ENCODE measurements around the gene GLYR1.

The GLYR1 gene

GRCh38 chr16:4803401-4803844 is 43.7 kb downstream of the GLYR1 start:
- TF ChIP-seq, protein P1, sequence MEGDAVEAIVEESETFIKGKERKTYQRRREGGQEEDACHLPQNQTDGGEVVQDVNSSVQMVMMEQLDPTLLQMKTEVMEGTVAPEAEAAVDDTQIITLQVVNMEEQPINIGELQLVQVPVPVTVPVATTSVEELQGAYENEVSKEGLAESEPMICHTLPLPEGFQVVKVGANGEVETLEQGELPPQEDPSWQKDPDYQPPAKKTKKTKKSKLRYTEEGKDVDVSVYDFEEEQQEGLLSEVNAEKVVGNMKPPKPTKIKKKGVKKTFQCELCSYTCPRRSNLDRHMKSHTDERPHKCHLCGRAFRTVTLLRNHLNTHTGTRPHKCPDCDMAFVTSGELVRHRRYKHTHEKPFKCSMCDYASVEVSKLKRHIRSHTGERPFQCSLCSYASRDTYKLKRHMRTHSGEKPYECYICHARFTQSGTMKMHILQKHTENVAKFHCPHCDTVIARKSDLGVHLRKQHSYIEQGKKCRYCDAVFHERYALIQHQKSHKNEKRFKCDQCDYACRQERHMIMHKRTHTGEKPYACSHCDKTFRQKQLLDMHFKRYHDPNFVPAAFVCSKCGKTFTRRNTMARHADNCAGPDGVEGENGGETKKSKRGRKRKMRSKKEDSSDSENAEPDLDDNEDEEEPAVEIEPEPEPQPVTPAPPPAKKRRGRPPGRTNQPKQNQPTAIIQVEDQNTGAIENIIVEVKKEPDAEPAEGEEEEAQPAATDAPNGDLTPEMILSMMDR (IDR thresholded peaks at IDR 0.05; ENCODE audit: low read depth, low read length), result no peak
- DNase-seq (ENCODE audit: extremely low read depth, low read depth), result no peak

DNA sequence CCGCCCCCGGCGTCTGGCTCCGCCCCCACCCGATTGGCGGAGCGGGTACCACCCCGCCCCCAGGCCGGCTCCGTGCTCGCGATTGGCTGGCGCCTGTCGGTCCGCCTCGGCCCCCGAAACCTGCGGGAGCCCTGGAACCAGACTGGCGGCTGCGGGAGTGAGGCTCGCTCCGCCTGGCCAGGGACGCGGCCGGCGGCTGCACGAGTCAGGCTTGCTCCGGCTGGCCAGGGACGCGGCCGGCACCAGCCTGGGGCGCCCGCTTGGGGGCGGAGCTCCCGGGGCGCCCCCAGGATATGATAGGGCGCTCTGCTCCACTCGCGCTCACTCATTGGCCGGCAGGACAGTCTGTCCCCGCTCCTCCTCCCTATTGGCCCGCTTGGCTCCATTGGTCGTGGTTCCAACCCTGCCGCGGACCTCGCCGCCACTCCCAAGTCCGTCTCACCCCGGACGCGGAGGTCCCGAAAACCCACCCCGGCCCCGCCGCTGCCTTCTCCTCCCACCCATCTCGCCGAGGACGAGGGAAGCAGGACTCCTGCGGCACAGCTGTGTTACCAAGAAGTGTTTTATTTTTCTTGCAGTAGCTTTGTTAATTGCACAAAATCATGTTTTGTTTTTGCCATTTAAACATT is 44.3 kb downstream of the GLYR1 start:
- peak; percentile 68 for DNase-seq (ENCODE audit: extremely low read depth, low read depth)
- TF ChIP-seq, protein P1 (IDR thresholded peaks at IDR 0.05; ENCODE audit: low read depth, low read length), result no peak

DNA sequence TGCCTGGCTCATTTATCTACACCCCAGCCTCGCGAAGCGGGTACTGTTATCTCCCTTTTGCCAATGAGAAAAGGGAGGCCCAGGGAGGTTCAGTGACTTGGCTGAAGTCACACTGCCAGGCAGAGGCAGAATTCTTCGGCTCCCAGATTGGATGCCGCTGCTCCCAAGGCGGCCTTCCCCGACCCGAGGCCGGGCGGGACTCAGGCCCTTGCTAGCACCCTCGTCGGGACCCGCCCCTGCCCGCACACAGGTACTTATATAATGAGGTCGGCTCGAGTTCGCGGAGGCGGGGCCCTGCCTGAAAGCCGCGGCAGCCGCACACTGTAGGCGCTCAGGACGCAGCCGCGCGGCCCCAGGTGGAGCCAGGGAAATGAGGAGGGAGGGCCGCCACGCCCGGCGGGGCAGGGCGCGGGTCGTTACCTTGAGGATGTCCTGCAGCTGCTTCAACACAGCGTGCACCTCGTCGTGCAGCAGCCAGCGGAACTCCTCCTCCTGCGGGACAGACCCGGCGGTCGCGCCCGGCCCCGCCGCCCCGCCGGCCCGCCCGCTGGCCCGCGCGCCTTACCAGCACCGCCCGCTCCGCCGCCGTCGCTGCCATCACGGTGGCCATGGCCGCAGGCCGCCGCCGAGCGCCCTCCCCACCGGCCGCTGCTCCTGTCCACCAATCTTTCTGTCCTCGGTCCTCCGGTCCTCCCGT is 45.0 kb downstream of the GLYR1 start, which contains the start of gene ROGDI:
TSS of gene ROGDI (minus strand) at position 672 of the 697 bp plus-strand sequence. CDS start at position 610, 62 bp downstream.
- DNase-seq (ENCODE audit: extremely low read depth, low read depth), result no peak
- TF ChIP-seq, protein P1 (IDR thresholded peaks at IDR 0.05; ENCODE audit: low read depth, low read length), result no peak

DNA sequence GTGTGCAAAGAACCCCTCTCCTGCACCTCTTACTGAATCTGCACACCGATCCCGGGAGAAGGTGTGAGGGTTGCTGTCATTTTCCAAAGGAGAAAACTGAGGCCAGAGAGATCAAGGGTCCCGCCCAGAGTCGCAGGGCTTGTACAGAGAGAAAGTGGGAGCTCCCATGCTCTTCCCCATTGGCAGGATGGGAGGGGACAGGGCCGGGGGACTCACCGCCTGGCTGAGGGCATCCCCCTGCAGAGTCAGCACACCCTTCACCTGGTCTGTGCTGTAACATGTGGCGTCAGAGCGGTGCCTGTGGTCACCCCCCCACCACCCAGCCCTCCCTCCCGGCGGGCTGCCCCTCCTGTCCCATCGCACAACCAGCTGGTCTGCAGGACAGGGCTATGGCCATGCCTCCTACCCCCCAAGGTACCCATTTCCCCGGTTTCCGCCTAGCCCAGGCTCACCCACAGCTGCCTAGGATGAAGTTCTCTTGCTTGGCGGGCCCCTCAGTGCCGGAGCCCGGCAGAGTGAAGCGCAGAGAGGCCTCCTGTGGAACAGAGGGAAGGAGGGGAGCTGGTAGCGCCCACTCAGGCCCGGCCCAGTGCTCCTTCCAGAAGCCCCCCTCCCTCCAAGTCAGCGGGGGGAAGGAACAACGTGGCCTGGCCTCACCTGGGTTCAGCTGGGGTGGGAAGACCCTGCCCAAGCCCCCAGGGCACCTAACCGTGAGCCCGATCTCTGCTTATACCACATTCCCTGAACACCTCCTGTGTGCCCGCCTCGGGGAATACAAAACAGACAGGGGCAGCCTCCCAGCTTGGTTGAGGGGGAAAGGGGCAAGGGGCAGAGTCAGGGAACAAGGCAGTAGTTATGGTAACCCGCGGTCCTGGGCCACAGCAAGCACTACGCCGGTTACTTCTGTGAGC is 45.8 kb downstream of the GLYR1 start:
- TF ChIP-seq, protein P1 (IDR thresholded peaks at IDR 0.05; ENCODE audit: low read depth, low read length), result no peak
- no peak for DNase-seq (ENCODE audit: extremely low read depth, low read depth)

GRCh38 chr16:4800290-4801041 is 46.6 kb downstream of the GLYR1 start:
- DNase-seq (ENCODE audit: extremely low read depth, low read depth), result no peak
- TF ChIP-seq, protein P1 (IDR thresholded peaks at IDR 0.05; ENCODE audit: low read depth, low read length), result no peak

- TF ChIP-seq, protein P1 (IDR thresholded peaks at IDR 0.05; ENCODE audit: low read depth, low read length), result no peak
- no peak for DNase-seq (ENCODE audit: extremely low read depth, low read depth)
Measured at GRCh38 chr16:4799171-4799855, 47.8 kb downstream of the GLYR1 start.

Data from AG09319 (cell line).